Hematopoietic multipotent progenitor cell treated with erythropoietin and hydrocortisone succinate and interleukin-3 and kit ligand, for 4 days (in vitro differentiated cells): ENCODE data around the gene CDK17.

Source experiments
- DNase-seq: peaks from one replicate; pipeline ENCODE4 v3.0.0-alpha.2; 2015

Gene CDK17

GRCh38 chr12:96258104-96258961 is 141.9 kb downstream of the CDK17 start:
- DNase-seq, result no peak

DNA sequence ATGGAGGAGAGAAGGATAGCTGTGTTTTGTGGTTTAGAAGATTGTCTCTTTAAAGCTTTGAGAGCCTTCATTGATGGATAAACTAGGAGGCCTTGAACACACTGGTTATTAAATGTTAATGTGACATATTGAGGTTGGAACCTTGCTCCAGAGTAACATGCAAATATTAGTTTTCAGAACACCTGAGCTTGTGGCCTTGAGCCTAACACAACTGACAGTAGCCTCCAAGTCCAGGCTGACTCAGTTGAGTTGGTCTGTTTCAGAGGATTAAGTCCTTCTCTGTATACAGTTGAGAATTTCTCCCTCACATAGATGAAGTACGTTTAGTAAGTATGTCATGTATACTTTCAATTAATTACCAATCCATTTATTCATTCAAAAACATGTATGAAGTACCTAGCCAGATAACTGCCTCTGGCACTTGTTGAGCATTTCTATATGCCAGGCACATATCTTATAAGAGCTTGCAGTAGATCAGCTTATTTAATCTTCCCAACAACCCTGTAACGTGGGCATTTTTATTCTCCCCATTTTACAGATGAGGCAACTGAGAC is 142.6 kb downstream of the CDK17 start:
- no peak for DNase-seq

DNA sequence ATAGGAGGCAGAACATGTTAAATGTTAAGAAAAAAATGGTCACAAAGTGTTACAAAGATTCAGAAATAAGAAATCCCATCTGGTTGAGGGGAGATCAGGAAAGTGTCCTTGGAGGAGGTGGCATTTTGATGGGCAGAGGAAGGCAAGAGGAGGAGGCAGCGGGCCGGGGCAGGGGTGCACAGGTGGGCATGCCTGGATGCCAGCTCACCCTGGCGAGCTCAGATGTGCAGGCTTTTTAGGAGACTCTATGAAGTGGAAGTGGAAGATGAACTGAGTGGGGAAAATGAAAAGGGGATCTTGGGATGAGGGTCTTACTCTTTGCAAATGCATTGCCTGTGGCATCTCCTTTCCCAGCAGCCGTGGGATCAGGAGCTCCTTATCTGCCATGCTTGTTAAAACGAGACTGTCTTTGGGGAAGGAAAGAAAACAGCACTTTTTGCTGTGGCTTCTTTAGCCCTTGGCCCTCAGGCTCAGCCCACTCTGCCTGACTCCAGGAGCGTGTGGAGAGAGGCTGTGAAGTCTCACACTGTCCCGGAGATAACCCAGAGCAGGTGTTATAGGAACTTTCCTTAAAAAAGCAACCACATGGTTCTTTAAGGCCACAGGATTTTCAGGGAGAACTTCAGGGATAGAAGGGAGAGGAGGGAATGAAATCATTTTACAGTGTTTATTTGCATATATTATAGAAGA is 143.4 kb downstream of the CDK17 start:
- DNase-seq, result no peak

GRCh38 chr12:96255077-96255476 is 145.2 kb downstream of the CDK17 start:
- DNase-seq, result no peak

DNA sequence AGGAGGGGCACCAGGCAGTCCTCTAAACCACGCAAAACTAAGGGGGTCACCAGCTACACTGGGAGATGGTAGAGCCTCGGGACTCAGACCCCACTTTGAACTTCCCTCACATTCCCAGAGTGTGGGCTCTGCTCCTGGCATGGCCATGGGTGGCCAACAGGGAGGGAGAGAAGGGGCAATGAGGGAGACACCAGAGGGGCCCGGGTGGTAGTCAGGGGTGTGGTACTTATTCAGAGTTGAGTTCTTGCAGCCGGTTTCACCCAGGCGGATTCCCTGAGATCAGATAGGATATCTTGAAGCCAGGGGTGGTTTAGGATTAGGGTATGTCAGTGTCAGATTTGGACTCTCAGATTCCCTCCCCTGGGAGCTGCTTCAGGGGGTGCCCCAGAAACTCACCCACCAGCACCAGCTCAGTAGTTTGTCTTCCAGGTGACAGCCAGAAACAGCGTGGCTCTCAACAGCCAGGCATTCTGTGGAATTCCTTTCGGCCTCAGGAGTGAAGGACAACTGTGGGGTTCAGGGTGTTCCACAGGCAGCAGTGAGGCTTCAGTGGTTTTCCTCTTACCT is 150.0 kb downstream of the CDK17 start:
- no peak for DNase-seq

DNA sequence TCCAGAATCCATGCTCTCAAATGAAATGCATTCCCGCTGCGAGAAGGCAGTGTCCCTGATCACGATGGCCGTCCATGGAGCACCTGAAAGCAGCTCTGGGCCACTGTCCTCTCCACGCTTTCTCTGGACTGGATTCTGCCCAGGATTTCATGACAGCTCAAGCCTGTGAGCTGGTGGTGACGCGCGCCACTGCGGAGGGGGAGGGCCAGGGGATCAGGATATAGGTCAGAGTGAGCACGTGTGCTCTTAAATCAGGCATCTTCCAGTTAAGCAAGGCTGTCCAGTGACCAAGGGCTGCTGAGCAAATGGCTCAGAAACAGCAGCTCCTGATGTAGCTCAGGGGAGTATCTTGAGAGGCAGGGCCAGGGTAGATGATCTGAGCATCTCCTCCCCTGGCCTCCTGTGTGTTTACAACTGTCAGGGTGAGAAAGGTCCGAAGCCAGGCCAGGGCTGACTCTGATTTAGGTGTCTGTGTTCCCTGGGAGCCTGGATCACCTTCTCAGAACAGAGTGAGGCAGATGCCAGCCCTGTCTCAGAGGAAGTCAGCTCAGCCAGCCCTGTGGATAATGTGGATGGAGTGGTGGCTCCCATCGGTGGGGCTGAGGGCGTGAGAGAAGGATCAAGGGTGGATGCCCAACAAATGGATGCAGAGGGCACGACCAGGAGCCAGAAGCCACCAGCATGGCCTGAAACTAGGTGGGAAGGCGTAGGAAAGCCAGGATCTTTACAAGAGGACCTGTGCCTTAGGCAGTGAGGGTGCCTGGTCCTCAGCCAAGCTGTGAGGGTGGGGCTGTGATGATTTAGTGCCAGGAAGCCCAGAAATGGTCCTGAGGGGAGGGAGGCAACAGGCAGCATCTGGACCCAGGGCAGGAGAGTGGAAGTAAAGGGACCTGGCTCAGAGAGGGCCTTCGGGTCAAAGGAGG is 150.8 kb downstream of the CDK17 start:
- DNase-seq, result no peak

GRCh38 chr12:96248136-96248931 is 151.9 kb downstream of the CDK17 start:
- DNase-seq, result no peak

DNA sequence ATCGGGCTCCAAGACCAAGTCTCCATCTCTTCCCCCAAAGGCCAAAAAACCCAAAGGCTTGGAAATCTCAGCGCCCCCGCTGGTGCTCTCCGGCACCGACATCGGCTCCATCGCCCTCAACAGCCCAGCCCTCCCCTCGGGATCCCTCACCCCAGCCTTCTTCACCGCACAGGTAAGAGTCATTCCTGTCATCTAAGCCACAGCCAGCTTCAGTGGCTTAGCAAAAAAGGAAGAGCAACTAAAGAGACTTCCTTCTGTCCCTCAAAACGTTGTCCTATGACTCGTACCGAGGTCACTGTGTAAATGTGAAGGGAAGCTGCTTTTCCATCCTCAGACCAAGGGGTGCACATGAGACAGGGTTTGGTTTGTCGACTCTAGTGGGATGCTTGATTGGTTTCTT is 152.7 kb downstream of the CDK17 start:
- no peak for DNase-seq

DNA sequence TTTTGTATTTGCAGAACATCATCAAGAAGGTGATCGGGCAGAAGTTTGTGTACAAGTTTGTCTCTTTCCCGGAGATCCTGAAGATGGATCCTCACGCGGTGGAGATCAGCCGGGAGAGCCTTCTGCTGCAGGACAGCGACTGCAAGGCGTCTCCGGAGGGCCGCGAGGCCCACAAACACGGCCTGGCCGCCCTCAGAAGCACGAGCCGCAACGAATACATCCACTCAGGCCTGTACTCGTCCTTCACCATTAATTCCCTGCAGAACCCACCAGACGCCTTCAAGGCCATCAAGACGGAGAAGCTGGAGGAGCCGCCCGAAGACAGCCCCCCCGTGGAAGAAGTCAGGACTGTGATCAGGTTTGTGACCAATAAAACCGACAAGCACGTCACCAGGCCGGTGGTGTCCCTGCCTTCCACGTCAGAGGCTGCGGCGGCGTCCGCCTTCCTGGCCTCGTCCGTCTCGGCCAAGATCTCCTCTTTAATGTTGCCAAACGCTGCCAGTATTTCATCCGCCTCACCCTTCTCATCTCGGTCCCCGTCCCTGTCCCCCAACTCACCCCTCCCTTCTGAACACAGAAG is 153.2 kb downstream of the CDK17 start:
- no peak for DNase-seq

DNA sequence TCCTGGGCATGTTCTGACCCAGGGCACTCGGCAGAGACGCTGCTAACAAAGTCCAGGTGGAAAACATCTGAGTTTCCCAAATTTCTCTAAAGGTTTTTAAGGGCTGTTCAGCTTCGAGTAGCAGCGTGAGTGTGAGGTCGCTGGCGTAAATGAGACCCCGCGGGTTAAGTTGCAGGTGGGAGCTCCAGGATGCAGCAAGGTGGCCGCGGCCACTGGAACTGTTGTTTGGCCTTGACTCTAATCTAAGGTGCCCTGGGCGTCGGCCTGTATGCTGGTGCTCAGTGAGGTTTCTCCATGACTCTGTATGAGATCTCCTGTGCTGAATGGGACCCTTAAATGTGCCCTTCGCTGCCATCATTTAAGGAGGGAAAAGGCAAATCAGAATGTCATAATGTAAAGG is 155.4 kb downstream of the CDK17 start:
- no peak for DNase-seq

GRCh38 chr12:96242597-96242996 is 157.6 kb downstream of the CDK17 start:
- no peak for DNase-seq

DNA sequence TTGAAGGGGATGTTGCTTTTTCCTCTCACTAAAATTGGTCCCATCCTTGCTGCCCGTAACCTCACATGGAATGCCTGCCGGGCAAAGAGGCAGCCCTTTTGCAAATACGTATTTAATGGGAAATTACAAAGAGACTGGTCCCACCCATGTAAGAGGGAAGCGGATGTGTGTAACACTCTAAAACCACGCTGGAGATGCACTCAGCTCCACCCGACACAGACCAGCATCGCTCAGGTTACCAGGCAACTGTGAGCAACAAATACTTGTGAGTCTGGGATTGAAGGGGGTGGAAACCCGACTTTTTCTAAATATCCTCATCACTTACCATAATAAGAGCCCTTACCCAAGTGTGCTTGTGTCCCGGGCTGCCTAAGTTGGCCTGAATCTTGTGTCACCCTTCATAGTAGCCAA is 158.4 kb downstream of the CDK17 start:
- peak; percentile 30 for DNase-seq

- DNase-seq, result no peak
Measured at GRCh38 chr12:96241431-96241830, 158.8 kb downstream of the CDK17 start.

- DNase-seq, result peak; percentile 54
Measured at GRCh38 chr12:96240656-96241055, 159.6 kb downstream of the CDK17 start.

DNA sequence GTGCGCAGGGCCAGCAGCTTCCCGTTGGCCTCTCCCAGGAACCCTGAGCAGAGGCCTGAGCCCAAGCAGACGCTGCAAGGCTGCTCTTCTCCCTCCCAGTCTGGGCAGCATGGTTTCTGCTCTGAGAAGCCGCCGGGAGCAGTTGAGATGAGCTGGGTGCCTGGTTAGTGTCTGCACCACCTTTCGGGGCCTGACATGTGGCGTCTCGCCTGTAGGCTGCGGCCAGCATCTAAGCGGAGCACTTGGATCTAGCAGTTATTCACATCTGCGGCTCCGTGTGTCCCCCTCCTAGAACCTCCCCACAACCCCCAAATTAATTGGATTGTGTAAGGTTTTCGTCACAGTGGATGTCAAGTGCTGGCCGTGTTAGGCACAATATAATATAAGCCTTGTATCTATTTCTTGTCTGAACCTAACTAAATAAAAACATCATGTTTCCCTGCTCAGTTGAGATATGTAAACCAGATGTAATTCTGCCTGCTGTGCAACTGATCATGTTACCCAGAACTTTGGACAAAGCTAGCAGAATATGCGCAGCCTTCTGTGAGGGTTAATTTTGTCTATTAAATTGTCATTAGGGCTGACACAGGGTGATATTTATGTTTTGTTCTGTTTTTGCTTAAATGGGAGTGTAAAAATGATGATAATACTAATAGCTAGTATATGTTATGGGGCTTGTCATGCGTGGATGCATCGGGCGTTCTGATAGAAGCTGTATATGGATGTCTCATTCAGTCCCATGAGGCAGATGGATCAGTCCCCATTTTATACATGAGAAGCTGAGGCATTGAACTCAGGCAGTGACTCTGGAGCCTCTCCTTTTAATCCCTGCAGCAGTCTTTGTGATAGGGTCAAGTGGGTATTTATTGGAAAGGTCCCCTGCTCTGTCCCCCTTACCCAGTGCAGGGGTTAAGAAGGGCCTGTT is 160.3 kb downstream of the CDK17 start:
- DNase-seq, result no peak

- DNase-seq, result no peak
Measured at GRCh38 chr12:96238336-96239047, 161.7 kb downstream of the CDK17 start.

- peak; percentile 90 for DNase-seq
Measured at GRCh38 chr12:96237465-96238077, 162.7 kb downstream of the CDK17 start.

- no peak for DNase-seq
Measured at GRCh38 chr12:96237035-96237434, 163.2 kb downstream of the CDK17 start.

DNA sequence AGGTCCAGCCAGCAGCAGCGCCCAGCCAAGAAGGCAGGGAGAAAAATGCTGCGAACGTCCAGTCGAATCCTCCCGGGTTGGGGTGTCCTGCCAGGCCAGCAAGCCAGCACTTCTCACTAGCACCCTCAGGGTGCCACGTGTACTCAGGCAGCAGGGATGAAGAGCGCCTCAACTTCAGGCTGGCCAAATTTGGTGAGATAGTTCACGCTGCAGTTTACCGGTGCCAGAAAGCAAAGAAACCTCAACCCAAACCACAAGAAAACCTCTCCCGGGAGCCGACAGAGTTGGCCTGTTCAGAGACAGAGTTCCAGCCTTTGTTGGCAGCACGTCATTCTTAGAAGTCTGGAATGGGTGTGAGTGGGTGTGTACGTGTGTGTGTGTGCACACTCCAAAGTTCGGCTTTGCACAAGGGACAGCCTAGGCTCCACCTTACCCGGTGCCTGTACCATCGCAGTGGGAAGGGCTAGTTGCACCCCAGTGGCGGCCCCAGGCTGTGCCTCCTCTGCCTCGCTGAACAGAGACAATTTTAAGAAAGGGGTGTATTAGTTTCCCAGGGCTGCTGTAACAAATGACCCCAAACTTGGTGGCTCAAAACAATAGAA is 163.9 kb downstream of the CDK17 start:
- DNase-seq, result peak; percentile 49
